SJCRH30 (cell line): Measurements from ENCODE around the gene CPSF4L. TPM values are rescaled to one million over a fixed set of nuclear protein-coding genes. Genes with fewer than 3 reads are reported as not detected.

ENCODE experiments used
- DNase-seq, 2 experiments: peaks; one replicate each; pipeline ENCODE4 v3.0.0-alpha.2; 2015 to 2020
- H3K27ac ChIP-seq: fragments of 250-450 bp; sonication (Bioruptor Pico); 2 replicates; pipeline ENCODE4 v1.5.1; 2020; ENCODE audit warnings: mild to moderate bottlenecking, moderate library complexity
- H3K27me3 ChIP-seq: fragments of 250-450 bp; sonication (Bioruptor Pico); 2 replicates; pipeline ENCODE4 v1.5.1; 2020; ENCODE audit warnings: mild to moderate bottlenecking, moderate library complexity
- H3K36me3 ChIP-seq: fragments of 250-450 bp; sonication (Bioruptor Pico); 2 replicates; pipeline ENCODE4 v1.5.1; 2020; ENCODE audit warnings: mild to moderate bottlenecking, moderate library complexity
- H3K4me1 ChIP-seq: fragments of 250-450 bp; sonication (Bioruptor Pico); 2 replicates; pipeline ENCODE4 v1.5.1; 2020; ENCODE audit warnings: mild to moderate bottlenecking, moderate library complexity
- H3K4me3 ChIP-seq: fragments of 250-450 bp; sonication (Bioruptor Pico); 2 replicates; pipeline ENCODE4 v1.5.1; 2020; ENCODE audit warnings: mild to moderate bottlenecking, moderate library complexity
- H3K9me3 ChIP-seq: fragments of 250-450 bp; sonication (Bioruptor Pico); replicated peaks from 2 replicates; pipeline ENCODE4 v1.5.1; 2020; ENCODE audit warnings: mild to moderate bottlenecking, moderate library complexity
- total RNA-seq: library from RNA; depleted of rRNA; stranded (reverse); fragments of >200 nt; shearing (Covaris generic); gene quantifications from 2 replicates; pipeline ENCODE4 v1.2.3, GENCODE V29; 2014

The CPSF4L gene
- total RNA-seq, 1 experiment from 2014 or later = not detected

DNA sequence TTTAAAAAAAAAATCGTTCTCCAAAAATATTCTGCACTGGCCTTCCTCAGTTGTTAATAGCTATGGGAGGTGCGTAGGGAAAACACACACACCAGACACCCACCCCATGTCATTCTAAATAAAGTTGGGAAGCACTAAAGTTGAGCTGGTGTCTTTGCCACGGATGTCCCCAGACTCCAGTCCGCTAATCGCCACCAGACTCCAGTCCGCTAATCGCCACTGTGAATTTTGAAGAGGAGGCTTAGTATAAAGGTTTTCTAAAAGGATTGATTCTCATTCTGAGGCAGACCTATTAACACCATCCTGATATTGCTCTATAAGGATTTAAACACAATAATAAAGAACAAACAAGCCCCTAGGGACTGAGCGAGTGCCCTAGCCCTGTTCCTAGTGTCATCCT lies 22.7 kb upstream of the CPSF4L start:
- Histone ChIP-seq H3K36me3 (no peaks in the 10 kb centered on the region), H3K4me1 (peaks cover 6% of the 10 kb centered on the region; the same call in 1 of the 2 replicates), H3K27me3 (no peaks in the 10 kb centered on the region), H3K27ac (no peak overlapping the region), H3K9me3 (no peaks in the 10 kb centered on the region), H3K4me3 (no peak overlapping the region)
- no peak for DNase-seq

DNA sequence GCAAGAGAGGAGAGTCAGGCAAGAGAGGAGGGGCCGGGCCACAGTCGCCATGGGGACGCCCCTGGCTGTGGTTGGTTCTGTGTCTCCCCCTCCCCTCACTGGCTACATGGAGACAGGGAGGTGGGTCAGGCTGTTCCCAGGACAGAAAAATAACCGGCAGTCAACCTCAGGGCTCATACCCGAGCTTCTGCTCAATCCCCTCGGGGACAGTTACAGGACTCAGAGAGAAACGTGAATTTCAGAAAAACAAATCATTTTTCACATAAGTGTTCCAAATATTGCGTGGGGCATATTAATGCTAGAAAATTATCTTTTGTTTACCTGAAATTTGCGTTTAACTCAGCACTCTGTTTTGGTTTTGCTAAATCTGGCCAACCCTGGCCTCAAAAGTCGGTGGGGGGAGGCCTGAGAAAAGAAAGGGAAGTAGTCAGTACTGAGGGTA lies 22.2 kb upstream of the CPSF4L start:
- Histone ChIP-seq H3K4me3 (no peak overlapping the region), H3K27me3 (no peaks in the 10 kb centered on the region), H3K9me3 (no peaks in the 10 kb centered on the region), H3K36me3 (no peaks in the 10 kb centered on the region), H3K4me1 (peaks cover 9% of the 10 kb centered on the region; the same call in 1 of the 2 replicates), H3K27ac (no peak overlapping the region)
- peak; percentile 54 to 57 for DNase-seq

DNA sequence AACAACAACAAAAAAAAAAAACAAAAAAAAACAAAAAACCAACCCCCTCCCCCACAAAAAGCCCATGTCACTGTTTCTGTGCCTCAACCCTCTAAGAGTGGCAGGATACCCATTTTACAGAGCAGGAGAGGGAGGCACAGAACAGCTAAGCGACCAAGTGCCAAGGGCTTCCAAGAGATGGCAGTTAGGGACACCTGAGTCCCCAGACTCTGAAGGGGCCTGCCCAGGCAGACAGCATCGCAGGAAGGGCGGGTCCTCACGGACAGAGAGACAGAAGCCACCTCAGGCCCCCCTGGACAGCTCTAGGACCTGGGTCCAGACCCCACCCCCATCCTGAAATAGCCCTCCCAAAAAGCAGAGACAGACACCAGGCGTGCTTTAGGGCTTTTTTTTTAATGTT lies 21.6 kb upstream of the CPSF4L start:
- H3K9me3 ChIP-seq = no peaks in the 10 kb centered on the region
- DNase-seq = no peak
- no peak overlapping the region for H3K27ac ChIP-seq
- H3K36me3 ChIP-seq = no peaks in the 10 kb centered on the region
- H3K27me3 ChIP-seq = no peaks in the 10 kb centered on the region
- no peak overlapping the region for H3K4me3 ChIP-seq
- peaks cover 15% of the 10 kb centered on the region; the same call in 1 of the 2 replicates for H3K4me1 ChIP-seq

DNA sequence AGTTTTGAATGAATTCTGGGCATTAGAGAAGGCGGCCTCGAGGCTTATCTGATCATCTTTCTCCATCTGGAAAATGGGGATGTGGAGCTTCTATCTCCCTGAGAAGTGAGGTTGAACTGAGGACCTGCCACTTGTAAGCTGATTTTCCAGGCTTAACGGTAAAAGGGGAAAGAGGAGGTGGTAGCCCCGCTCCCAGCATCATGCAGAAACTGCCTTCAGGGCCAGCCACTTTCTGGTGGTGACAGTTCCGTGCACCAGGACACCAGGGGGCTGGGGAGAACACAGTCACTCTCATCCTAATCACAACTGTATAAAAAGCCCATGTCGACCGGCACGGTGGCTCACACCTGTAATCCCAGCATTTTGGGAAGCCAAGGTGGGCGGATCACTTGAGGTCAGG lies 20.9 kb upstream of the CPSF4L start:
- Histone ChIP-seq H3K4me1 (peaks cover 17% of the 10 kb centered on the region; the same call in 1 of the 2 replicates), H3K9me3 (no peaks in the 10 kb centered on the region), H3K27ac (no peak overlapping the region), H3K4me3 (no peak overlapping the region), H3K27me3 (no peaks in the 10 kb centered on the region), H3K36me3 (no peaks in the 10 kb centered on the region)
- DNase-seq = no peak

DNA sequence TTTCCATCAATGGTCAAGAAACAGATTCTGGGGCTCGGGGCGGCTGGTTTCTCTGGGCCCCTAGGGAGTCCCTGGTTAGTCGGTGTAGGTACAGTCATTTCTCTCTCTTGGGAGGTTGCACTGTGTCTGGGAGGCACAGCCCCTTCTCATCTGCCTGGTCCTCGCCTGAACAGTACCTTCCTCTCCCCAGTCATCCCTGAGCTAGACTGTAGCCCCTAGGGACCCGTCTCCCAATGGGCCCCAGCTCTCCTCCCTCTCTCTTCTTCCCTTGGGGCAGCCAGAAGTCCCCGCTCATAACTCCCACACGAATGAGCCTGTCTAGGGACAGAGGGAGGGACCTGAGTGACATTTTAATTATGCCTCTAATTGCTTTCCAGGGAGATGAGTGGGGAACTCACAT lies 20.2 kb upstream of the CPSF4L start:
- Histone ChIP-seq H3K27me3 (no peaks in the 10 kb centered on the region), H3K4me1 (peaks cover 17% of the 10 kb centered on the region; the same call in 1 of the 2 replicates), H3K27ac (no peak overlapping the region), H3K9me3 (no peaks in the 10 kb centered on the region), H3K4me3 (no peak overlapping the region), H3K36me3 (no peaks in the 10 kb centered on the region)
- DNase-seq = no peak

DNA sequence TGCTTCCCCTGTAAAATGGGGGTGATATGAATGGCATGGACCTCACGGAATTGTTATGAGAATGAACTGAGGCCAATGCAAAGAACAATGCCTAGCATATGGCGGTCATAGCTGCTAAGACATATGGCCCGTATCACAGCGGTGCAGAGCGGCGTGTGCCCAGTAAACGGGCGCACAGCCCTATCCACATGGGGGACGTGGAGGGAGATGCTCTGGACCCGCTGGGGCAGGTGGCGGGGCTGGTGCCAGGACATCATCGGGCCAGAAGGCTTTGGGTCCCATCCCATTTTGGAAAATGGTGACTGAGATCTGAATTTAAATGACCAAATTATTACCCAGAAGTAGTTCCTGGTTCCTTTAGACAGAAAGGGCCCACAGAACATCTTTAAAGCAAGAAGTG lies 18.5 kb upstream of the CPSF4L start:
- Histone ChIP-seq H3K27ac (no peak overlapping the region), H3K27me3 (no peaks in the 10 kb centered on the region), H3K4me1 (peaks cover 17% of the 10 kb centered on the region; the same call in 1 of the 2 replicates), H3K9me3 (no peaks in the 10 kb centered on the region), H3K36me3 (no peaks in the 10 kb centered on the region), H3K4me3 (no peak overlapping the region)
- DNase-seq = no peak

DNA sequence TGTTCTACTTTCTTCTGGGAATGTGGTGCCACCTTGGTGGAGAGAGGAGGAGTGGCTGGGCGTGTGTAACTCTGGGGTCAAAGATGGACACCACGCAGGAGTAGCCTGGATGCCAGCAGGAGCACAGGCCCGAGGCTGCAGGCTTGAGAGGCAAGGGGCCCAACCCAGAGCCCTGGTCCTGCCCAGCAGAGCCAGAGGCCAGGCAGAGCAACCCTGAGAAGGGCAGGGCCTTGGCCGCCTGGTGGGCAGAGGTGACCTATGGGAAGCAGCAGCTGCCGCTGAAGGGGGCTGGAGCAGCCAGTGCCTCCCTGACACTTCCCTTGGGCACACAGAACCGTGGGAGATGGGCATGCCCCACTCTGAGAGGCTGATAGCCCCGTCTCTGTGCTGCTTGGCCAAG lies 18.0 kb upstream of the CPSF4L start:
- Histone ChIP-seq H3K4me3 (no peak overlapping the region), H3K9me3 (no peaks in the 10 kb centered on the region), H3K36me3 (no peaks in the 10 kb centered on the region), H3K27ac (no peak overlapping the region), H3K27me3 (no peaks in the 10 kb centered on the region), H3K4me1 (peaks cover 17% of the 10 kb centered on the region; the same call in 1 of the 2 replicates)
- DNase-seq = no peak

DNA sequence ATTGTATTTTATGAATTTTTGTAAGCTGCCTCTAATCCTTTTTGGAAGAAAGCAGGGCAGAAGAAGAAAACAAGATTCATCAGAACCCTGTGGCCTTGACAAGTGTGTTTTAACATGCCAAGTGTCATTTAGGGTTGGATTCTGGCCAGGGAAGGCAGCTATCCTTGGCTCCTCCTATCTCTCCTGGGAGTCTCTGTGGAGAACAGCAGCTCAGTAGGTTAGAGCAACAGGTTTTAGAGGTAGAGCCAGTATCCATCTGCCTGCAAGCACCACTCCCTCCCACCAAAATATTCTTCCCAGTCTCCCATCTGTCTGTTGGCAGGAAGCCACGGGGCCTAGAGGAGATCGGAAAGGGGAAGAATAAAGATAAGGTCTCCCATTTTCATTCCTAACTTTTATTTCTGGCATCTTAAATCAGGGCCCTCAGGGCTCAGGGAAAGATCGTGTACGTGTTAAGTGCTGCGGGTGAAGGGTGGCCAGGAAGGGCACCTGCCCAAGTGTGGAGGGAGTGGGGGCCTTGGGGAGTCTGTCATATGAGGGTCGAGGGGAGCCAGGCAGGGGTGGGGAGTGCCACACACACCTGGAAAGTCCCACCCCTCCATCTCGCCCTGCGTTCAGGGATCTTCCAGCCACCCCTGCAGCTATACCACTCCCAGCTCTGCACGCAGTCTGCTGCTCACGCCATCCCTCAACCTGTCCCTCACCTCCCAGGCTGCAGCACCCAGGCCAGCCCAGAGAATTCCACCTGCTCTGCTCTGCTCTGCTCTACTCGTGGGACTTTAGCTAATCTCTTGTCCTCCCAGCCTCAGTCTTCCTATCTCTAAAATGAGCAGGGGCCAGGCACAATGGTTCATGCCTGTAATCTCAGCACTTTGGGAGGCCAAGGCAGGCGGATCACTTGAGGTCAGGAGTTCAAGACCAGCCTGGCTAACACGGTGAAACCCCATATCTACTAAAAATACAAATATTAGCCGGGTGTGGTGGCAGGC lies 17.1 kb upstream of the CPSF4L start:
- DNase-seq = peak; percentile 58 to 72

DNA sequence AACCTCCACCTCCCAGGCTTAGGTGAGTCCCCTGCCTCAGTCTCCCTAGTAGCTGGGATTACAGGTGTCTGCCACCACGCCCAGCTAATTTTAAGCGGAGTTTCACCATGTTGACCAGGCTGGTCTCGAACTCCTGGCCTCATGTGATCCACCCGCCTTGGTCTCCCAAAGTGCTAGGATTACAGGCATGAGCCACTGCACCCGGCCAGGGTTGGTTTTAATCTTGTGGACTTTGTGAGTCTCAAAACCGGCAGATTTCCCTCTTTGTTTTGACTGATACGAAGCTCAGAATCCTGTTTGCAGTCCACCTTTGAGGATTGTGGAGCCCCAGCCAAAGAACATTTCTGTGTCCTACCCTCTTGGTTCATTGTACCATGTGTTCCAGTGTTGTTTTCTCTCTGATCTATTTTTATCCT lies 16.4 kb upstream of the CPSF4L start:
- no peaks in the 10 kb centered on the region for H3K9me3 ChIP-seq
- H3K27ac ChIP-seq = no peak overlapping the region
- H3K4me3 ChIP-seq = no peak overlapping the region
- no peaks in the 10 kb centered on the region for H3K27me3 ChIP-seq
- peaks cover 10% of the 10 kb centered on the region for H3K4me1 ChIP-seq
- H3K36me3 ChIP-seq = no peaks in the 10 kb centered on the region
- no peak for DNase-seq

More for the DNA sequence above, 17.1 kb upstream of the CPSF4L start:
- H3K27me3 ChIP-seq = no peaks in the 10 kb centered on the region
- no peaks in the 10 kb centered on the region for H3K9me3 ChIP-seq
- no peak overlapping the region for H3K4me3 ChIP-seq
- H3K4me1 ChIP-seq = peaks cover 14% of the 10 kb centered on the region; the same call in 1 of the 2 replicates
- H3K27ac ChIP-seq = no peak overlapping the region
- H3K36me3 ChIP-seq = no peaks in the 10 kb centered on the region

DNA sequence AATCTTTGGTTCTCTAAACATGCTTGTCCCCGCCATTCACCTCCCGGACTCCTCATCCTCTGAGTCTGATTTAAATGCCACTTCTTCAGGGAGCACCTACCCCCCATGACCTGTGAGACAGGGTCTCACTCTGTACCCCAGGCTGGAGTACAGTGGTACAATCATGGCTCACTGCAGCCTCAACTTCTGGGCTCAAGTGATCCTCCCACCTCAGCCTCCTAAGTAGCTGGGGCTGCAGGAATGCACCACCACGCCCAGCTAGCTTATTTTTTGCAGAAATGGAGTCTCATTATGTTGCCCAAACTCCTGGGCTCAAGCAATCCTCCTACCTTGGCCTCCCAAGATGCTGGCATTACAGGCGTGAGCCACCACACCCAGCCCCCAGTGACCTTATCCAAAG lies 12.8 kb upstream of the CPSF4L start:
- H3K4me1 ChIP-seq = peaks cover 10% of the 10 kb centered on the region
- H3K9me3 ChIP-seq = no peaks in the 10 kb centered on the region; the same call in 1 of the 2 replicates
- DNase-seq = no peak
- H3K4me3 ChIP-seq = no peak overlapping the region
- H3K36me3 ChIP-seq = no peaks in the 10 kb centered on the region
- H3K27me3 ChIP-seq = no peaks in the 10 kb centered on the region
- H3K27ac ChIP-seq = no peak overlapping the region

DNA sequence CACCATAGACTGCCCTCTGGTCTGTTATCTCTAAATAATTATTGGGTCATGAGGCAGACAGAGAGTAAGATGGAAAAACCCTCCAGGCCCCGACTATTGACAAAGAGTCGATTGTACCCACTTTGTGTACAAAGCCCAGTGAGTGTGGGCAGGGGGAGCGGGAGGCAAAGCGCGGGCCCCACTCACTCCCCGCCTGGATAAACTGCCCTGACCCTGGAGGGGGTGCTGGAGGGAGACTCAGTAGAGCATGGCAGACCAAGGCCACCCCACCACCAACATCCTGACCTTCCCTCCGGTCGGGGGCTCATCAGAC lies 11.2 kb upstream of the CPSF4L start:
- DNase-seq = no peak
- Histone ChIP-seq H3K4me1 (peaks cover 2% of the 10 kb centered on the region), H3K36me3 (no peaks in the 10 kb centered on the region), H3K9me3 (no peaks in the 10 kb centered on the region; the same call in 1 of the 2 replicates), H3K4me3 (0 out of 2 replicates have a peak overlapping the region, but pooled peaks have one; percentile 3), H3K27ac (no peak overlapping the region), H3K27me3 (no peaks in the 10 kb centered on the region)

DNA sequence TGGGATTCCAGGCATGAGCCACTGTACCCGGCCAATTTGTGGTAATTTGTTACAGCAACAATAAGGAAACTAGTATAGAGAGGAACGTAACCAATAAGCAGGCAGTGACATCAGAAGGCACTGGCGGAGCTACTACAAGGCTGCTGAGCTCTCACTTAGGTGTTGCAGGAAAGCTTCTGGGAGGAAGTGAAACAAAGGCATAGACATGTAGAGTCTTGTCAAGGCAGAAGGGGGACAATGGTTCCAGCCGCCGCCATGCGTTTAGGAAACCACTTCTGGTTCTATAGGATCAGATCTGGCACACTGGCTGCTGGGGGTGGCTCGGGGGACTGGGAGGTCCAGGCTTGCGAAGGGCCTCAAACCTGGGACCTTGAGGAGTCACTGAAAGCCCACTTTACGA lies 9.4 kb upstream of the CPSF4L start:
- no peaks in the 10 kb centered on the region; the same call in 1 of the 2 replicates for H3K9me3 ChIP-seq
- no peak overlapping the region for H3K4me3 ChIP-seq
- H3K27me3 ChIP-seq = no peaks in the 10 kb centered on the region
- H3K27ac ChIP-seq = no peak overlapping the region
- peaks cover 10% of the 10 kb centered on the region for H3K4me1 ChIP-seq
- H3K36me3 ChIP-seq = no peaks in the 10 kb centered on the region
- no peak for DNase-seq

DNA sequence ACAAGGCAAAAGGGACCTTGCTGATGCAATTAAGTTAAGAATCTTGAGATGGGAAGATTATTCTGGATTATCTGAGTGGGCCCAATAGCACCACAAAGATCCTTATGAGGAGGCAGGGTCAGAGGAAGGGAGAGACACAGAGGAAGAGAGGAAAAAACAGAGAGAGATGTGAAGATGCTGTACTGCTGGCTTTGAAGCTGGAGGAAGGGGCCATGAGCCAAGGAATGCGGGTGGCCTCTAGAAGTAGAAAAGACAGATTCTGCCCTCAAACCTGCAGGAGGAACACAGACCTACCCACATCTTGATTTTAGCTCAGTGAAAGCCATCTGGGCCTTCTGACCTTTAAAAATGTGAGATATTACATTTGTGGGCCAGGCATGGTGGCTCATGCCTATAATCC lies 8.1 kb upstream of the CPSF4L start:
- peaks cover 10% of the 10 kb centered on the region for H3K4me1 ChIP-seq
- H3K27ac ChIP-seq = no peak overlapping the region
- no peaks in the 10 kb centered on the region; the same call in 1 of the 2 replicates for H3K9me3 ChIP-seq
- no peaks in the 10 kb centered on the region for H3K36me3 ChIP-seq
- no peak for DNase-seq
- H3K27me3 ChIP-seq = no peaks in the 10 kb centered on the region
- no peak overlapping the region for H3K4me3 ChIP-seq

DNA sequence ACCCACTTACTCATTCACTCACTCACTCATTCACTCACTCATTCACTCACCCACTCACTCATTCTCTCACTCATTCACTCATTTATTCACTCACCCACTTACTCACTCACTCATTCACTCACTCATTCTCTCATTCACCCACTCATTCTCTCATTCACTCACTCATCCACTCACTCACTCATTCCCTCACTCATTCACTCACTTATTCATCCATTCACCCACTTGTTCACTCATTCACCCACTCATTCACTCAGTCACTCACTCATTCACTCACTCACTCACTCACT lies 7.6 kb upstream of the CPSF4L start:
- Histone ChIP-seq H3K4me1 (peaks cover 10% of the 10 kb centered on the region), H3K27ac (no peak overlapping the region), H3K36me3 (no peaks in the 10 kb centered on the region), H3K27me3 (no peaks in the 10 kb centered on the region), H3K9me3 (no peaks in the 10 kb centered on the region; the same call in 1 of the 2 replicates), H3K4me3 (no peak overlapping the region)
- DNase-seq = no peak

DNA sequence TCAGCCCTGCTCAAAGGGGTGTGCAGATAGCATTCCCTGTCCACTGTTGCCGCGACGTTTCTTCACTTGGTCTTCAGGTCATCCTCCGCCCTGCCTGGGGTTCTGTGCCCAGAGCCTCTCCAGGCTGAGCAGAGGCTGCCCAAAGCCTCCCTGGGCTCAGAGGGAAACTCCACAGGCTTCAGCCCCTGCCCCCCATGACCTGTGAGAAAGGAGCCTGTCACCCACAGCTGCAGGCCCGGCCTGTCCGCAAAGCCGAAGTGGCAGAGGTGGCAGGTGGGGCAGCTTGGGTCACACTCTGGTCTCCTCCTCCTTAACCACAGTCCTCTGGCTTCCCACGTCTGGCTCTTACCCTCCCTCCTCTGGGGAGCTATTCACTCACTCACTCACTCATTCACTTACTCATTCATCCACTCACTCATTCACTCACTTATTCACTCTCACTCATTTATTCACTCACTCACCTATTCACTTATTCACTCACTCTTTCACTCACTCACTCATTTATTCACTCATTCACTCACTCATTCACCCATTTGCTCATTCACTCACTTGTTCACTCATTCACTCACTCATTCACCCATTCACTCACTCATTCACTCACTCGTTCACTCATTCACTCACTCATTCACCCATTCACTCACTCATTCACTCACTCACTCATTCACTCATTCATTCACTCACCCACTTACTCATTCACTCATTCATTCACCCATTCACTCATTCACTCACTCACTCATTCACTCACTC lies 7.1 kb upstream of the CPSF4L start:
- H3K9me3 ChIP-seq = no peaks in the 10 kb centered on the region; the same call in 1 of the 2 replicates
- no peaks in the 10 kb centered on the region for H3K36me3 ChIP-seq
- no peak overlapping the region for H3K4me3 ChIP-seq
- H3K27me3 ChIP-seq = no peaks in the 10 kb centered on the region
- DNase-seq = peak; percentile 46 to 58
- H3K27ac ChIP-seq = no peak overlapping the region
- H3K4me1 ChIP-seq = peaks cover 10% of the 10 kb centered on the region
